Body of pancreas (tissue), 4 donors: ENCODE measurements around the gene MGMT.

Experiments used
- POLR2A ChIP-seq, 3 donors: fragments of 450-650 bp; IDR thresholded peaks; one replicate each; pipeline ENCODE4 v1.6.1; 2016; ENCODE audit warnings: antibody characterized with exemption in 3 of 3, mild to moderate bottlenecking in 2 of 3
- TF ChIP-seq, protein P1 (sequence below), 7 experiments: fragments of 450-650 bp in 4 of 7; fragments of 200-600 bp in 3 of 7; sonication (generic) in 3 of 7; IDR thresholded peaks; one replicate each; pipeline ENCODE4 v1.5.1; 2016 to 2019; ENCODE audit warnings: antibody characterized with exemption in 7 of 7

DNA sequence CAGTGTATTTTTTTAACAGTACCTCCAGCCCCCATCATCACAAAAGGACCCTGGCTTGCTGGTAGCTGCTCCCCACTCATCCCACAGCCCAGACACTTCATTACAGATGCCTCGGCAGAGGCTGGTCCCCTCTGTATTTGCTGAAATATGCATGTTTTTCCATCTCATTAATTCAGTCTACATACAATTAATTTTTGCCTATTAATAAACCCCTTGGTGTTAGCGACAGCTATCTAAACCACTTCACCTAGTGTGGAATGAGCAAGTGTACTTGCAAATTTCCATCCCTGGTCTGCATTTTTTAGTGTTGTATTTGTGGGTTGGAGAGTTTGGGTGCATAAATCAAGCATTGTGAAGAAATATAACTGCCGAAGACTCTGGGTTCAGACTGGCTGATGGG is 216.9 kb downstream of the MGMT start:
- TF ChIP-seq, protein P1, sequence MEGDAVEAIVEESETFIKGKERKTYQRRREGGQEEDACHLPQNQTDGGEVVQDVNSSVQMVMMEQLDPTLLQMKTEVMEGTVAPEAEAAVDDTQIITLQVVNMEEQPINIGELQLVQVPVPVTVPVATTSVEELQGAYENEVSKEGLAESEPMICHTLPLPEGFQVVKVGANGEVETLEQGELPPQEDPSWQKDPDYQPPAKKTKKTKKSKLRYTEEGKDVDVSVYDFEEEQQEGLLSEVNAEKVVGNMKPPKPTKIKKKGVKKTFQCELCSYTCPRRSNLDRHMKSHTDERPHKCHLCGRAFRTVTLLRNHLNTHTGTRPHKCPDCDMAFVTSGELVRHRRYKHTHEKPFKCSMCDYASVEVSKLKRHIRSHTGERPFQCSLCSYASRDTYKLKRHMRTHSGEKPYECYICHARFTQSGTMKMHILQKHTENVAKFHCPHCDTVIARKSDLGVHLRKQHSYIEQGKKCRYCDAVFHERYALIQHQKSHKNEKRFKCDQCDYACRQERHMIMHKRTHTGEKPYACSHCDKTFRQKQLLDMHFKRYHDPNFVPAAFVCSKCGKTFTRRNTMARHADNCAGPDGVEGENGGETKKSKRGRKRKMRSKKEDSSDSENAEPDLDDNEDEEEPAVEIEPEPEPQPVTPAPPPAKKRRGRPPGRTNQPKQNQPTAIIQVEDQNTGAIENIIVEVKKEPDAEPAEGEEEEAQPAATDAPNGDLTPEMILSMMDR (IDR thresholded peaks at IDR 0.05), result no peak
- no peak for TF ChIP-seq POLR2A (IDR thresholded peaks at IDR 0.05)
